Measurements from ENCODE around the gene TMIGD1.

- TF ChIP-seq CTCF (IDR thresholded peaks at IDR 0.05) (no peak), POLR2A (IDR thresholded peaks at IDR 0.05) (no peak), POLR2AphosphoS5 (IDR thresholded peaks at IDR 0.05) (no peak)
These were observed 46.9 kb upstream of the TMIGD1 start for GRCh38 chr17:30380643-30381339.
